Caco-2 (cell line): ENCODE data around the gene PHLDA2. TPM values are rescaled to one million over a fixed set of nuclear protein-coding genes. Genes with fewer than 3 reads are reported as not detected.

Experiments
- BruUV-seq: library from RNA; stranded (reverse); fragments of 400-500 nt; replicated peaks from 2 replicates; lab custom pipeline; 2021; lab: Mats Ljungman, UMichigan
- CTCF ChIA-PET: fragments of 300-600 bp; sonication (Branson Sonifier 250); formaldehyde crosslinking; loops from one replicate; lab custom pipeline; 2022; ENCODE audit warnings: antibody characterized with exemption; lab: Charles Lee
- POLR2A ChIA-PET: fragments of 300-600 bp; sonication (Branson Sonifier 250); formaldehyde crosslinking; loops from one replicate; lab custom pipeline; 2022; ENCODE audit warnings: antibody characterized with exemption; lab: Charles Lee
- DNase-seq, 2 experiments: peaks; one replicate each; pipeline versions ENCODE4 v3.0.0 to v3.0.0-alpha.2; 2020 to 2022
- H3K27me3 ChIP-seq: replicated peaks from 2 replicates; pipeline ENCODE4 v1.6.0; 2011; ENCODE audit warnings: low read length; ENCODE audit not compliant: control insufficient read depth, insufficient read depth
- H3K36me3 ChIP-seq: 2 replicates; pipeline ENCODE4 v1.5.1; 2011; ENCODE audit warnings: low read length; ENCODE audit not compliant: control insufficient read depth, insufficient read depth
- H3K4me1 ChIP-seq: fragments of 250-450 bp; sonication (Bioruptor Pico); 2 replicates; pipeline ENCODE4 v1.5.1; 2020; ENCODE audit warnings: mild to moderate bottlenecking
- H3K4me3 ChIP-seq: 2 replicates; pipeline ENCODE4 v1.5.1; 2011; ENCODE audit warnings: low read depth, mild to moderate bottlenecking, control low read depth, low read length
- H3K9me3 ChIP-seq: fragments of 250-450 bp; sonication (Bioruptor Pico); 2 replicates; pipeline ENCODE4 v1.5.1; 2020; ENCODE audit warnings: mild to moderate bottlenecking, moderate library complexity
- H3K27ac Mint-ChIP-seq: one replicate; pipeline ENCODE4 v1.8.0; 2022; ENCODE audit warnings: mixed read lengths; ENCODE audit not compliant: unreplicated experiment
- H3K27me3 Mint-ChIP-seq: one replicate; pipeline ENCODE4 v1.8.0; 2022; ENCODE audit warnings: mixed read lengths; ENCODE audit not compliant: insufficient read depth, unreplicated experiment
- H3K36me3 Mint-ChIP-seq: one replicate; pipeline ENCODE4 v1.8.0; 2022; ENCODE audit warnings: mild to moderate bottlenecking, mixed read lengths; ENCODE audit not compliant: insufficient read depth, unreplicated experiment
- H3K4me1 Mint-ChIP-seq: one replicate; pipeline ENCODE4 v1.8.0; 2022; ENCODE audit warnings: low read depth, mixed read lengths; ENCODE audit not compliant: unreplicated experiment
- H3K4me3 Mint-ChIP-seq: one replicate; pipeline ENCODE4 v1.8.0; 2022; ENCODE audit warnings: mild to moderate bottlenecking, moderate library complexity, mixed read lengths; ENCODE audit not compliant: unreplicated experiment
- H3K9me3 Mint-ChIP-seq: one replicate; pipeline ENCODE4 v1.8.0; 2022; ENCODE audit warnings: mixed read lengths; ENCODE audit not compliant: unreplicated experiment
- intact Hi-C: fragments of 100-400 bp; cut with micrococcal nuclease; formaldehyde crosslinking; loops from one replicate; pipeline ENCODE4 v1.10.0; 2022; ENCODE audit not compliant: unreplicated experiment
- total RNA-seq: library from RNA; stranded (reverse); gene quantifications from 2 replicates; pipeline ENCODE4 v1.2.3, GENCODE V29; 2022
- TF ChIP-seq, protein P1 (sequence below), 2 experiments: fragments of 200-600 bp in 1 of 2; IDR thresholded peaks; 1 replicate in 1 of 2; 2 replicates in 1 of 2; pipeline versions ENCODE4 v1.5.1 to v1.8.0; 2011 to 2022; ENCODE audit warnings: antibody characterized with exemption in 1 of 2, control low read depth in 1 of 2, inconsistent platforms in 1 of 2, low read depth in 1 of 2, low read length in 1 of 2, mild to moderate bottlenecking in 1 of 2, moderate library complexity in 1 of 2; ENCODE audit not compliant: insufficient read depth in 1 of 2, severe bottlenecking in 1 of 2, unreplicated experiment in 1 of 2

PHLDA2 gene
- total RNA-seq, 1 experiment from 2014 or later: 19.1 TPM

DNA sequence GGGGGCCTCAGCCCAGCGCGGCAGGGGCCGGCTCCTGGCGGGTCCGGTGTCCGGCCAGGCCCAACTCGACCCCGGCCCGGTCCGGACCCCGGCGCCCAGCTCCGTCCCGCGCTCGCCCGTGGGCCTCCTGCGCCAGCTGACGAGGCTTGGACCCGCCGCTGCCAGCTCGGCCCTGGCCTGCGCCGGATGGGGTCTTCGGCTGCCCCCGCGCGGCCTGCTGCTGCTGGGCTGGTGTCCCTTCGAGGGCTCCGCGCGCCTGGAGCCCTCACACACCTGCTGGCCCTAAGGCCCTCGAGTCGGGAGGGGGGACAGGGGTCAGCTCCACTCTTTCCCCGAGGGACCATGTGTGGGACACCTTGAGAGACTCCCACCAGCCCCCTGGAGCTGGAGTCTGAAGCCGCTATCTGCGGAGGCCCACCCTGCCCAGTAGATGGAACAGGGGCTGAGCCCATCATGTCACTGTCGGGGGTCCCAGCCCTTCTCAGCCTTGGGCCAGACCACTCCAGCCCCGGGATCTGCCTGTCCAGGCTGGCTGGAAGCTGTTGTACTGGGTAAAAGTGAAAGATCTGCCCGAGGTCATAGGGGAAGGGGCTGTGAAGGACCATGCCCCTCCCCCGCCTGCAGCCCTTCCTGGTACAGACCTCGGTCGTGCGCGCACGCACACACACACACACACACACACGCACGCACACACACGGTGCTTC is 42.9 kb downstream of the PHLDA2 start:
- BruUV-seq: no TSS peak
- H3K4me1 ChIP-seq: peaks cover 39% of the 10 kb centered on the region
- no peaks in the 10 kb centered on the region for H3K9me3 ChIP-seq
- H3K4me1 Mint-ChIP-seq: peaks cover 12% of the 10 kb centered on the region
- H3K4me3 ChIP-seq: no peak overlapping the region
- POLR2A ChIA-PET: interaction anchor here (0.6 to 1.6 kb wide), 2 partner anchors 100 to 187 kb away, joined by 4 to 7 read pairs; partner anchors contain the start of gene KCNQ1OT1
- H3K27me3 ChIP-seq: no peaks in the 10 kb centered on the region
- intact Hi-C loops: loop anchor here (5.0 kb wide), 1 partner anchor 459 kb away; no protein-coding TSS in a partner anchor
- H3K27ac Mint-ChIP-seq: no peak overlapping the region
- no peak for DNase-seq
- TF ChIP-seq, protein P1, sequence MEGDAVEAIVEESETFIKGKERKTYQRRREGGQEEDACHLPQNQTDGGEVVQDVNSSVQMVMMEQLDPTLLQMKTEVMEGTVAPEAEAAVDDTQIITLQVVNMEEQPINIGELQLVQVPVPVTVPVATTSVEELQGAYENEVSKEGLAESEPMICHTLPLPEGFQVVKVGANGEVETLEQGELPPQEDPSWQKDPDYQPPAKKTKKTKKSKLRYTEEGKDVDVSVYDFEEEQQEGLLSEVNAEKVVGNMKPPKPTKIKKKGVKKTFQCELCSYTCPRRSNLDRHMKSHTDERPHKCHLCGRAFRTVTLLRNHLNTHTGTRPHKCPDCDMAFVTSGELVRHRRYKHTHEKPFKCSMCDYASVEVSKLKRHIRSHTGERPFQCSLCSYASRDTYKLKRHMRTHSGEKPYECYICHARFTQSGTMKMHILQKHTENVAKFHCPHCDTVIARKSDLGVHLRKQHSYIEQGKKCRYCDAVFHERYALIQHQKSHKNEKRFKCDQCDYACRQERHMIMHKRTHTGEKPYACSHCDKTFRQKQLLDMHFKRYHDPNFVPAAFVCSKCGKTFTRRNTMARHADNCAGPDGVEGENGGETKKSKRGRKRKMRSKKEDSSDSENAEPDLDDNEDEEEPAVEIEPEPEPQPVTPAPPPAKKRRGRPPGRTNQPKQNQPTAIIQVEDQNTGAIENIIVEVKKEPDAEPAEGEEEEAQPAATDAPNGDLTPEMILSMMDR (IDR thresholded peaks at IDR 0.05; ENCODE audit: insufficient read depth in 1 of 2, low read depth in 1 of 2, low read length in 1 of 2, severe bottlenecking in 1 of 2, unreplicated experiment in 1 of 2): no peak
- no peaks in the 10 kb centered on the region for H3K36me3 ChIP-seq
- no peak overlapping the region for H3K4me3 Mint-ChIP-seq
- H3K9me3 Mint-ChIP-seq: no peaks in the 10 kb centered on the region
- peaks cover 16% of the 10 kb centered on the region for H3K36me3 Mint-ChIP-seq
- H3K27me3 Mint-ChIP-seq: peaks cover 8% of the 10 kb centered on the region
- CTCF ChIA-PET: interaction anchor here (1.8 kb wide), 1 partner anchor 355 kb away, joined by 6 read pairs; no protein-coding TSS in a partner anchor

DNA sequence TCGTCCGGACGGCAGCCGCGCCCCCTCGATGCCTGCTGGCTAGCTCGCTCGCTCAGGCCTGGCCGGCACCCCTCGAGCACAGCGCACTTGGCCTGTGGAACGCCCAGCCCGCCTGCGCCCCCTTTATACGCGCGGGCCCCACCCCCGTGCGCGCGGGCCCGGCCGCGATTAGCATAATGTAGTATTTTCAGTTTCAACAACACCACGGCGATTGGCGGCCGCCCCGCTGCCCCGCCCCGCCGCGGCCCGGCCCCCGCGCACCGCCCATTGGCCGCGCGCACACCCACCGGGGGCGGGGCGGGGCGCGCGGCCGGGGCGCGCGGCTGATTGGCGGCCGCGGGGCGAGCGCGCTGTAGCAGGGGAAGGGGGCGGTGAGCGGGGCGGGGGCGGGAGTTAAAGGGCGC is 43.5 kb downstream of the PHLDA2 start, which contains the start of gene CDKN1C:
Gene CDKN1C (minus strand): TSS at position 98 of the 404 bp plus-strand sequence. CDS start 319 bp downstream, outside the sequence.
- peaks cover 39% of the 10 kb centered on the region for H3K4me1 ChIP-seq
- BruUV-seq: no TSS peak
- H3K9me3 ChIP-seq: no peaks in the 10 kb centered on the region
- no peak within 1 kb of the TSS for H3K27ac Mint-ChIP-seq
- H3K4me1 Mint-ChIP-seq: peaks cover 12% of the 10 kb centered on the region
- intact Hi-C loops: loop anchor here (2.0 to 5.0 kb wide), 2 partner anchors 187 to 458 kb away; partner anchors contain the start of gene KCNQ1OT1
- H3K4me3 Mint-ChIP-seq: peak within 1 kb of the TSS; percentile 91
- POLR2A ChIA-PET: interaction anchor here (0.6 to 1.6 kb wide), 4 partner anchors 20 to 353 kb away, joined by 3 to 7 read pairs (median 4); partner anchors contain the start of gene KCNQ1OT1
- H3K36me3 ChIP-seq: no peaks in the 10 kb centered on the region
- CTCF ChIA-PET: interaction anchor here (1.8 kb wide), 1 partner anchor 354 kb away, joined by 6 read pairs; no protein-coding TSS in a partner anchor
- no peaks in the 10 kb centered on the region for H3K9me3 Mint-ChIP-seq
- H3K36me3 Mint-ChIP-seq: peaks cover 16% of the 10 kb centered on the region
- H3K27me3 ChIP-seq: no peaks in the 10 kb centered on the region
- peak; percentile 83 to 87 for DNase-seq
- peak within 1 kb of the TSS; percentile 59 for H3K4me3 ChIP-seq
- TF ChIP-seq, protein P1 (IDR thresholded peaks at IDR 0.05; ENCODE audit: insufficient read depth in 1 of 2, low read depth in 1 of 2, low read length in 1 of 2, severe bottlenecking in 1 of 2, unreplicated experiment in 1 of 2): no peak
- peaks cover 8% of the 10 kb centered on the region for H3K27me3 Mint-ChIP-seq

DNA sequence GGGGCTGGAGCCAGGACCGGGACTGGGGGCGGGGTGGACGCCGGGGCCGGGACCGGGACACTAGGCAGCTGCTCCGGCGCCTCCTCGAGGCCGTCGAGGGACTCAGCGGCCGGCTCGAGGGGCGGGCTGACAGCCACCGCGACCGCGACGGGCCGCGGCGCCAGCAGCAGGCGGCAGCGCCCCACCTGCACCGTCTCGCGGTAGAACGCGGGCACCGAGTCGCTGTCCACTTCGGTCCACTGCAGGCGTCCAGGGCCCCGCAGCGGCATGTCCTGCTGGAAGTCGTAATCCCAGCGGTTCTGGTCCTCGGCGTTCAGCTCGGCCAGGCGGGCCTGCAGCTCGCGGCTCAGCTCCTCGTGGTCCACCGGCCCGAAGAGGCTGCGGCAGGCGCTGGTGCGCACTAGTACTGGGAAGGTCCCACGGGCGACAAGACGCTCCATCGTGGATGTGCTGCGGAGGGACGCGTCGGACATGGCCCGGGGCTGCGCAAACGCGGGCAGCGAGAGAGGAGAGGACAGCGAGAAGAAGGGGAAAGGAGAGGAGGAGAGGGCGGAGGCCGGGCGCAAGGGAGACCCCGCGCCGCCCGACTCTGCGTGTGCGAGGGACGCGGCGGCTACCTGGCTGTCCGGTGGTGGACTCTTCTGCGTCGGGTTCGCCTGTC is 44.1 kb downstream of the PHLDA2 start:
- peaks cover 8% of the 10 kb centered on the region for H3K27me3 Mint-ChIP-seq
- H3K36me3 Mint-ChIP-seq: peaks cover 16% of the 10 kb centered on the region

More for the DNA sequence above, 44.1 kb downstream of the PHLDA2 start:
- peak overlapping the region; percentile 91 for H3K4me3 Mint-ChIP-seq
- H3K27ac Mint-ChIP-seq: no peak overlapping the region
- intact Hi-C loops: loop anchor here (2.0 to 5.0 kb wide), 2 partner anchors 186 to 458 kb away; partner anchors contain the start of gene KCNQ1OT1
- no peaks in the 10 kb centered on the region for H3K9me3 Mint-ChIP-seq
- peak in 1 of 2 experiments; percentile 74 for DNase-seq
- TF ChIP-seq, protein P1 (IDR thresholded peaks at IDR 0.05; ENCODE audit: insufficient read depth in 1 of 2, low read depth in 1 of 2, low read length in 1 of 2, severe bottlenecking in 1 of 2, unreplicated experiment in 1 of 2): peak; percentile 21 to 30
- H3K4me1 ChIP-seq: peaks cover 34% of the 10 kb centered on the region
- POLR2A ChIA-PET: interaction anchor here (0.6 to 1.6 kb wide), 4 partner anchors 19 to 352 kb away, joined by 3 to 7 read pairs (median 4); partner anchors contain the start of gene KCNQ1OT1
- H3K9me3 ChIP-seq: no peaks in the 10 kb centered on the region
- H3K4me1 Mint-ChIP-seq: peaks cover 10% of the 10 kb centered on the region
- H3K27me3 ChIP-seq: no peaks in the 10 kb centered on the region
- no peaks in the 10 kb centered on the region for H3K36me3 ChIP-seq
- peak overlapping the region; percentile 59 for H3K4me3 ChIP-seq
- TSS peak; percentile 63 for BruUV-seq
- CTCF ChIA-PET: interaction anchor here (0.6 to 1.8 kb wide), 3 partner anchors 17 to 354 kb away, joined by 3 to 6 read pairs (median 3); a partner anchor contains a TSS
